Mesodermal cell (in vitro differentiated cells): Measurements from ENCODE around the gene MBIP.

Experiments
- H3K27ac ChIP-seq: 2 replicates; pipeline ENCODE4 v1.7.0; 2013; ENCODE audit warnings: mild to moderate bottlenecking, low read depth, low read length, moderate library complexity; ENCODE audit not compliant: severe bottlenecking
- H3K36me3 ChIP-seq: 2 replicates; pipeline ENCODE4 v1.7.1; 2013; ENCODE audit warnings: mild to moderate bottlenecking, low read length, moderate library complexity; ENCODE audit not compliant: control insufficient read depth, insufficient read depth
- H3K4me1 ChIP-seq: one replicate; pipeline ENCODE4 v1.7.1; 2013; ENCODE audit warnings: mild to moderate bottlenecking, low read length; ENCODE audit not compliant: insufficient read depth, control insufficient read depth, poor library complexity, severe bottlenecking
- H3K4me3 ChIP-seq: 2 replicates; pipeline ENCODE4 v1.7.0; 2013; ENCODE audit warnings: low read length, control low read depth, mild to moderate bottlenecking; ENCODE audit not compliant: insufficient read depth, poor library complexity, severe bottlenecking; ENCODE audit errors: extremely low read depth
- H3K9me3 ChIP-seq: 2 replicates; pipeline ENCODE4 v1.7.1; 2013; ENCODE audit warnings: mild to moderate bottlenecking, low read length, moderate library complexity; ENCODE audit not compliant: control insufficient read depth
- WGBS, 2 experiments: methylation state at CpG; one replicate each; pipeline ENCODE4 v1.1.5; 2013; ENCODE audit warnings: missing lambda C conversion rate in 2 of 2; ENCODE audit not compliant: insufficient coverage in 2 of 2; 5-methylcytosine and 5-hydroxymethylcytosine counted together

The MBIP gene

DNA sequence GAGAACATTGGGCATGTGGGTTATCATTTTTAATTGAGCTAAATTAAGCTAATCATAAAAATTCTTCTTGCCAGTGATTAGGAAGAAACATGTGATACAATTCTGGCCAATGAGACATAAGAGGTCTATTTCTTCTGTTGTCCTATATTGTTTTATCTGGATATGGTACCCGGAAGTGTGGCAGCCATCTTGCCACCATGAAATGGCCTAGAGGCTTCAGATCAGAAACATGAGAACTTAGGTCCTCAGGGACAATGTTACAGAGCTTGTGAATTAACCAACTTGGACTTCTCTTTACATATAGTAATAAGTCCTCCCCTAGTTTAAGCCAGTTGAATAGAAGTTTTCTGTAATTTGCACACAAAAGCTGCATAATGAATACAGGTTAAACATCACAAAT, 30.5 kb downstream of the MBIP start:
- H3K4me1 ChIP-seq: no peaks in the 10 kb centered on the region
- no peaks in the 10 kb centered on the region for H3K9me3 ChIP-seq
- no peaks in the 10 kb centered on the region for H3K36me3 ChIP-seq
- no peak overlapping the region for H3K27ac ChIP-seq
- no peak overlapping the region for H3K4me3 ChIP-seq
- 89% methylated on average over 1 of the region's 1 CpG; no CpG with 5 or more reads in 1 of the 2 experiments for WGBS, 2 experiments

- Histone ChIP-seq H3K4me3 (no peak overlapping the region), H3K4me1 (no peaks in the 10 kb centered on the region), H3K9me3 (no peaks in the 10 kb centered on the region), H3K36me3 (no peaks in the 10 kb centered on the region), H3K27ac (peak overlapping the region; percentile 12)
- 100% methylated on average over 2 of the region's 3 CpGs; no CpG with 5 or more reads in 1 of the 2 experiments for WGBS, 2 experiments
Observed at GRCh38 chr14:36288496-36288895, 31.9 kb downstream of the MBIP start.

DNA sequence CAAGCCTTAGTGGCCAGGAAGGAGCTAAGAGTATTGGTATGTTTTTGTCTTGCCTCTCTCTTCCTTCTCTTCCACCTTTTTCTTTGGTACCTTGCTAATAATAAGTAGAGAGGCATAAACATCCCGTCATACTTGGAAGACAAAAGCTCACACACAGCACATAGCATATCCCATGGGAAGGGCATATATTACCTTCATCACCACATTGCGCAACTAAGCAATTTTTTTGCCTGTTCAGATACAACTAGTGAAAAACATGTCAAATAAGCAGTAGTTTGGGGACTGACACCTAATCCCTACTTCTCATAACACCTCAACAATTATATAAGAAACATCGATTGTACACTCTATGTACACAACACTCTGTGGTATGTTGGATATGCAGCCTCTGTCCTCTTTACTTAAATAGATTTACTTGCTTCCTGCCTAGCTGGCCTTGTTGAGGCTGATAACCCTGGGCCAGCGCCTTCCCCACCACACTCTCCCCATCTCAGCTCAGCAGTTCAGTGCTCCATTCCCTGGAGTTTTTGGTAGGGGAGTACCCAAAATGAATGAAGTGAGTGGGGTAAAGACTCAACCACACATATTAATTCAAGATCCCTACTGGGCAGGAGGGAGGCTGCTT, 35.4 kb downstream of the MBIP start:
- H3K4me3 ChIP-seq: no peak overlapping the region
- H3K36me3 ChIP-seq: no peaks in the 10 kb centered on the region
- WGBS, 2 experiments: 100% methylated on average over 1 of the region's 4 CpGs
- no peaks in the 10 kb centered on the region for H3K9me3 ChIP-seq
- no peaks in the 10 kb centered on the region for H3K4me1 ChIP-seq
- H3K27ac ChIP-seq: no peak overlapping the region

GRCh38 chr14:36281309-36281708, 39.1 kb downstream of the MBIP start:
- H3K4me1 ChIP-seq: no peaks in the 10 kb centered on the region
- no CpG with 5 or more reads among the region's 2 CpGs for WGBS, 2 experiments
- no peak overlapping the region for H3K27ac ChIP-seq

GRCh38 chr14:36279306-36280190, 40.9 kb downstream of the MBIP start:
- H3K4me3 ChIP-seq: no peak overlapping the region
- no peaks in the 10 kb centered on the region for H3K36me3 ChIP-seq
- 52 to 57% methylated on average over 4 to 5 of the region's 7 CpGs for WGBS, 2 experiments
- H3K4me1 ChIP-seq: no peaks in the 10 kb centered on the region
- no peak overlapping the region for H3K27ac ChIP-seq
- no peaks in the 10 kb centered on the region for H3K9me3 ChIP-seq

More at GRCh38 chr14:36281309-36281708, 39.1 kb downstream of the MBIP start:
- Histone ChIP-seq H3K4me3 (no peak overlapping the region), H3K36me3 (no peaks in the 10 kb centered on the region), H3K9me3 (no peaks in the 10 kb centered on the region)

DNA sequence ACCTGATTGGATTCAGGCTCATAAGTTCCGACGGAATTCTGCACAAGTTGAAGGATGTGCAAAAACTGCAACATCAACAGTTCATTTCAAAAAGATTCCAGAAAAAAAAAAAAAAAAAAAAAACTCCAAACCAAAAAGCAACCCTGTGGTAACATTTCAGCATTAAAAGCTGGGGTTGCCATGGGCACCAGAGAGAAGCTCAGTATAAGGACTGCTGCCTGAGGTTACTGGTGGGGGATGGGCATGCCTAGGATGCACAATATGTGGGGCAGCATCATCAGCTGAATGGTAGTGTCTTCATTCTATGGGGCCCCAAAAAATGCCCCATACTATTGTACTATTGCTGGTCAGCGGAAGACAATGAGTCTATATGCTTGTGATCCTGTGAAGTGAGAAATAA, 44.7 kb downstream of the MBIP start:
- H3K4me1 ChIP-seq: no peaks in the 10 kb centered on the region

GRCh38 chr14:36271939-36272907, 48.2 kb downstream of the MBIP start:
- 68 to 88% methylated on average over 19 to 27 of the region's 29 CpGs for WGBS, 2 experiments
- Histone ChIP-seq H3K36me3 (no peaks in the 10 kb centered on the region), H3K9me3 (no peaks in the 10 kb centered on the region), H3K4me3 (no peak overlapping the region), H3K27ac (no peak overlapping the region), H3K4me1 (no peaks in the 10 kb centered on the region)

More for the DNA sequence above, 44.7 kb downstream of the MBIP start:
- H3K4me3 ChIP-seq: no peak overlapping the region
- no peaks in the 10 kb centered on the region for H3K36me3 ChIP-seq
- 60% methylated on average over 1 of the region's 3 CpGs; no CpG with 5 or more reads in 1 of the 2 experiments for WGBS, 2 experiments
- no peaks in the 10 kb centered on the region for H3K9me3 ChIP-seq
- H3K27ac ChIP-seq: no peak overlapping the region

DNA sequence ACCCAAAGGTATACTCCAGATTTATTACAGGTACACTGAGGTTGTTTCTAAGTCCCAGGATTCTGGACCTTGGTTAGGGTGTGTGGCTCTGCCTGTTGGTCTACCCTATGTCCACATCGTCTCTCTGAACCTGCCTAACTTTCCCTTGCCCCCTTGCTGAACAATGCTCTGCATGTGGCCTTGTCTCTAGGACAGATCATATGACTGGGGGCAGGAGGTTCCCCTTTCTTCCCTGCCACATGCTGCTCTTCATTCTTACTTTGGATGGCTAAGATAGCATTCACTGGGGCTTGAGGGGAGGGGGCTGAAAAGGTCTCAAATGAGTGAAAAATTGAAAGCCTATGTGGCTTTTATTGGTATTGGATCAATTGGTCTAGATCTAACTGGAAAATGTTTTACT, 49.2 kb downstream of the MBIP start:
- Histone ChIP-seq H3K4me1 (no peaks in the 10 kb centered on the region), H3K4me3 (no peak overlapping the region), H3K9me3 (no peaks in the 10 kb centered on the region), H3K27ac (no peak overlapping the region), H3K36me3 (no peaks in the 10 kb centered on the region)
- no CpG with 5 or more reads among the region's 1 CpG for WGBS, 2 experiments

- Histone ChIP-seq H3K9me3 (no peaks in the 10 kb centered on the region), H3K36me3 (no peaks in the 10 kb centered on the region), H3K27ac (no peak overlapping the region), H3K4me3 (no peak overlapping the region), H3K4me1 (no peaks in the 10 kb centered on the region)
- WGBS, 2 experiments: 100% methylated on average over 1 of the region's 2 CpGs
Observed at GRCh38 chr14:36270191-36270590, 50.2 kb downstream of the MBIP start.

GRCh38 chr14:36268121-36268520, 52.3 kb downstream of the MBIP start:
- 67 to 83% methylated on average over 1 of the region's 3 CpGs for WGBS, 2 experiments
- Histone ChIP-seq H3K4me3 (no peak overlapping the region), H3K4me1 (no peaks in the 10 kb centered on the region), H3K27ac (no peak overlapping the region), H3K9me3 (no peaks in the 10 kb centered on the region), H3K36me3 (no peaks in the 10 kb centered on the region)
